Retina (tissue), 1 donor: ENCODE results near the gene PRR13.
A peak's percentile ranks its signal among the peaks of the same experiment; 100 is the strongest.
"Not testable (repeated sequence)": the region's sequence is repeated elsewhere in the genome, so short reads cannot be mapped to it uniquely, and the experiment has no call there.

Experiments
- DNase-seq: peaks from one replicate; pipeline ENCODE4 v3.0.0-alpha.2; 2016

Gene PRR13

GRCh38 chr12:53474077-53474476, 32.5 kb downstream of the PRR13 start:
- no peak for DNase-seq

- no peak for DNase-seq
These were observed 33.3 kb downstream of the PRR13 start for GRCh38 chr12:53474819-53475218.

GRCh38 chr12:53476769-53477209, 35.3 kb downstream of the PRR13 start:
- DNase-seq = peak; percentile 14

GRCh38 chr12:53478865-53479264, 37.3 kb downstream of the PRR13 start:
- DNase-seq = no peak

GRCh38 chr12:53479331-53479730, 37.8 kb downstream of the PRR13 start:
- DNase-seq = no peak

GRCh38 chr12:53480491-53481442, 39.2 kb downstream of the PRR13 start:
- no peak for DNase-seq

GRCh38 chr12:53481458-53481857, 39.9 kb downstream of the PRR13 start:
- not testable (repeated sequence) for DNase-seq

GRCh38 chr12:53481939-53482586, 40.5 kb downstream of the PRR13 start:
- no peak for DNase-seq

GRCh38 chr12:53482626-53483168, 41.2 kb downstream of the PRR13 start:
- DNase-seq = no peak

- DNase-seq = no peak
These were observed 41.9 kb downstream of the PRR13 start for GRCh38 chr12:53483225-53483978.

GRCh38 chr12:53483979-53484377, 42.4 kb downstream of the PRR13 start:
- DNase-seq = no peak

- no peak for DNase-seq
These were observed 43.4 kb downstream of the PRR13 start for GRCh38 chr12:53484686-53485575.

GRCh38 chr12:53485955-53486735, 44.6 kb downstream of the PRR13 start:
- no peak for DNase-seq

GRCh38 chr12:53486736-53487487, 45.4 kb downstream of the PRR13 start:
- no peak for DNase-seq

- DNase-seq = no peak
These were observed 47.8 kb downstream of the PRR13 start for GRCh38 chr12:53489242-53489864.

GRCh38 chr12:53492188-53492587, 50.7 kb downstream of the PRR13 start:
- peak; percentile 62 for DNase-seq

- peak; percentile 95 for DNase-seq
These were observed 51.5 kb downstream of the PRR13 start for GRCh38 chr12:53492830-53493609.

GRCh38 chr12:53493610-53494391, 52.3 kb downstream of the PRR13 start:
- peak; percentile 68 for DNase-seq
